GM18868 (cell line): ENCODE results near the gene RAB17.
A peak's percentile ranks its signal among the peaks of the same experiment; 100 is the strongest.

Source experiments
- ATAC-seq: cut with Tn5 transposase; IDR thresholded peaks from one replicate; pipeline ENCODE4 v1.9.1; 2021; ENCODE audit warnings: mild to moderate bottlenecking, moderate library complexity; ENCODE audit not compliant: unreplicated experiment

The RAB17 gene

DNA sequence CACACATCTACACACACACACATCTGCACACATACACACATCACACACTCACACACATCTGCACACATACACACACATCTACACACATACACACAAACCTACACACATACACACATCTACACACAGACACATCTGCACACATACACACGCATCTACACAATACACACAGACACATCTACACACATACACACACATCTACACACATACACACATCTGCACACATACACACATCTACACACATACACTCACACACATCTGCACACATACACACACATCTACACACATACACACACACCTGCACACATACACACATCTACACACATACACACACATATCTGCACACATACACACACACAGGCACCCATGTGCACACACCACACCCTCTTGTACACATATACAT is 24.6 kb downstream of the RAB17 start:
- ATAC-seq: no peak

DNA sequence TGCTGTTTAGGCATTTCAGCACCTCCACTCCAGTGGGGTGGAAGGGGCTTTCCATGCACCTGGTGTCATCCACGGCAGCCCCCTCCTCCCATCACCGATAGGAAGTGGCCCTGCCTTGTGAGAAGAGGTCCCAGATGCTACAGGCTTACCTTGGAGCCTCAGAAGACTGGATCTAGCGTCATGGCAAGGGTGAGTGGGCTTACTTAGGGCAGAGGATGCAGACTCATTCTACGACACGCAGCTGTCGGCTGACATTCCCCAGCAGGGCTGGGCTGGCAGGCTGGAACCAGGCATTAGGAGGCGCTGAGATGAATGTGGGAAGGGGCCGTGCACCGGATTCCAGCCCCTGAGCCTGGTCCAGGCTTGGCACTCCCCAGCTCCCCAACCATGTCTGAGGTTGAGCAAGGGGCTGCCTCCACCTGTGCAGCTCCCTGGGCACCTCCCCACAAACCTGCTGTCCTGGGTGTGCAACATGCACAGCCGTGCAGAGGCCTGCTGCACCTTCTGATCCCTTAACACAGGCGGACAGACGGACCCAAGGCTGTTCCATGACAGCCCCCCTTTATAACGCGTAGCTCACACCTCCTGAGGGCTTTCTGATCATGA is 25.9 kb downstream of the RAB17 start:
- no peak for ATAC-seq

DNA sequence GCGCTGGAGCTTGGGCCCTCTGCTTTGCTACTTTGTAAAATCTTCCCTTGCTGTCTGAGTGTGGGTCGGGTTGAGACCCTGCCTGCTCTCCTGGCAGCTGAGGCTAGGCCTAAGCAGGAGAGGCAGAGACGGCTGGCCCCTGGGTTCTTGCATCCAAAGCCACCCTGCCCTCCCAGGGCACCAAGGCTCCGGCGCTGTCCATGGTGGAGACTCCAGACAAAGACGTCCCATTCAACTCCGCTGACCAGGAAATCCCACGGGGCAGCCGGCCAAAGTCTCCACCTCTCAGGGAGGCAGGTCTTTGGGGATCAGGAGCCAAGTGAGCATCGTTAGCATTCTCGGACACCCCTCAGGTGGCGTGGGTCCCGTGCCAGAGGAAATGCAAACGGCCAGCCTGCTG is 26.7 kb downstream of the RAB17 start:
- no peak for ATAC-seq

DNA sequence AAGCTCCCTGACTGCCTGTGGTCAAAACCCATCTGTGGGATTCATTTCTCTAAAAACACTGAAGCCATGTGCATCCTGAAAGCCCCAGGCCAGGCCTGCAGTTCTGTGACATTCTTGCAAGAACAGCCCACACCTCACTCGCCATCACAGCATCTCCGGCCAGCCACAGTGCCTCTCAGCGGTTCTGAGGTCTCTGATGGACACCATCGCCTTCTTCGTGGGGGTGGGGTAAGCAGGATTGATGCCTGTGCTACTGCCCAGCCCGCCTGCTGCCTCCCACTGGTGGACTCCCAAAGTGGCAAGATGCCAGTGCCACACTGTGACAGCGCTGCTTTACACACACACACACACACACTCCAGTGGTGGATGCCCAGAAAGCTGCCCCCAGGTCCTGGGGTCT is 29.3 kb downstream of the RAB17 start:
- ATAC-seq: no peak

DNA sequence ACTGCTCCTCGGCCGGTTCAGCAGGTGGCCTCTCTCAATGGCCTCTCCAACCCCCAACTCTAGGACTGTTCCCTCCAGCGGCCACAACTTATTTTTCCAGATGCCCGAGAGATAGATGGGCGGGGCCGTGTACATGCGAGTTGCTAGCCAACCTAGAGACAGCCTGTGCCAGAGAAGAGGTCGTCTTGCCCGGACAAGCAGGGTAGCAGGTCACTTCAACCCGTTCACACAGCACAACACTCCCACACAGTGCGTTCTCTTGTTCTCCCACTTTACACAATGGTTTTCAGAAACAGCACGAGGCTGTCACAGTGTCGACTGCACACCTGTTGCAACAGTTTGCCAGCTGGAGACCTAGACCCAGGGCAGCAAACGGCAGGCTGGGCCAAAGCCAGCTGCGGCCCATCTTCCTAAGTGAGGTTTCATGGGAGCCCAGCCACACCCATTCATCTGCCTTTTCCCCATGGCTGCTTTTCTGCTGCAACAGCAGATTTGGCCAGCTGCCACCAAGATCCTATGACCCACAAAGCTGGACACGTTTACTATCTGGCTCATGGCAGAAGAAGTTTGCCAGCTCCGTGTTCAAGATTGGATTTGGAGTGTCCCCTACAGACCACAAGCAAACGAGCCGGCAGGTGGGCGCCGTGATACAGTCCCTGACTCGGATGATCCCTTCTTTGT is 31.4 kb downstream of the RAB17 start:
- no peak for ATAC-seq

DNA sequence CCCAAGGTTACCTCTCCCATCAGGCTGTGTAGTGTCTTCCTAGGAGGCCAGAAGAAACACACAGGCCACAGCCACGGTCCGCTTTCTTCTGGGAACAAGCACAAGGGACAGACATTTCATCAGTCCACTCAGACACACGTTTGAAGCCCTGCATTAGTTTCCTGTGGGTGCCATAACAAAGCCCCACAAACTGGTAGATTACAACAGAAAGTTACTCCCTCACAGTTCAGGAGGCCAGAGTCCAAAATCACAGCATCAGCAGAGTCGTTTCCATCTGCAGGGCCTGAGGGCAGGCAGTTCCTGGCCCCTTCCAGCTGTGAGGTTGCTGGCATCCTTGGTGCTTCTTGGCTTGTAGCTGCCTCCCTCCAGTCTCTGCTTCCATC is 32.9 kb downstream of the RAB17 start:
- peak; percentile 23 for ATAC-seq

DNA sequence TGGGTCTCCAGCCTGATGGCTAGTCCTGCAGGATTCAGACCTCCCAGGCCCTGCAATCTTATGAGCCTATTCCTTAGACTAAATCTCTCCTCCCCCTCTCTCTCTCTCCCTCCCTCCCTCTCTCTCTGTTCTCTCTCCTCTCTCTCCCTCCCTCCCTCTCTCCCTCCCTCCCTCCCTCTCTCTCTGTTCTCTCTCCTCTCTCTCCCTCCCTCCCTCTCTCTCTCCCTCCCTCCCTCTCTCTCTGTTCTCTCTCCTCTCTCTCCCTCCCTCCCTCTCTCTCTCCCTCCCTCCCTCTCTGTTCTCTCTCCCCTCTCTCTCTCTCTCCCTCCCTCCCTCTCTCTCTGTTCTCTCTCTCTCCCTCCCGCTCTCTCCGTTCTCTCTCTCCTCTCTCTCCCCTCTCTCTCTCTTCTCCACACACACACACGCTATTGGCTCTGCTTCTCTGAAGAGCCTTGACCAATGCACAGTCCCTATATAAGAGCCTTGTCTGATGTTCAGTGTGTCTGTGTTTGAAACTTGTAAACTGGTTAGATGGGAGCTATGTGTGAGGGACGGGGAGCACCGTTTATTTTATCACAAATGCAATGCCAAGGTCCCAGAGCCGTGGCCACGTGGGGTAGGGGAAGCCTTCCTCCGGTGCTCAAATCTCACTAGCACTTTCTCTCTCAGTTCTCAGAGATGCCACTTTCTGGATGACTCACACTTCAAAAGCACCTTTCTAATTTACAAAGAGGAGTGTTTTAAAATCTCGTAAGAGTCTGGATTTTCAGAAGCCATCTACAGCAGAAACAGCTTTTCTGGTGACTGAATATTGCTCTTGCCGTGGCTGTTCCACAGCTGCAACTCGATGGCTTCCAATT is 33.5 kb downstream of the RAB17 start:
- peak; percentile 96 for ATAC-seq

DNA sequence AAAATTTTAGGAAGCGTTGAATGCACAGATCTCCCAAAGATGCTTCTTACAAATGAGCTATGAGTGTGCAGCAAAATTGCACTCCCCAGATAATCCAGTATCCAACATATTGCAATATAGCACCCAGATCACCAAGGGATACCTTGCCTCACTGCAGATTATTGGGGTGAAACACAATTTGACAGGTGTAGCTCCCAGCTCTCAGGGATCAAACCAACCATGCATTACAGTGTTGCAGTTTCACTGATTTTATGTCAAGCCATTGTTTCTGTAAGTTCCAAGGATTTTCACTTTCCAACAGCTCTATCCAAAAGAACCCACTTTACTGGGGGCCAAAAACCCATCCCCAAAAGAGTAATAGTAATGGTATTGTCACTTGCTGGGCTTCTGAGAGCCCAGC is 35.0 kb downstream of the RAB17 start:
- ATAC-seq: no peak

DNA sequence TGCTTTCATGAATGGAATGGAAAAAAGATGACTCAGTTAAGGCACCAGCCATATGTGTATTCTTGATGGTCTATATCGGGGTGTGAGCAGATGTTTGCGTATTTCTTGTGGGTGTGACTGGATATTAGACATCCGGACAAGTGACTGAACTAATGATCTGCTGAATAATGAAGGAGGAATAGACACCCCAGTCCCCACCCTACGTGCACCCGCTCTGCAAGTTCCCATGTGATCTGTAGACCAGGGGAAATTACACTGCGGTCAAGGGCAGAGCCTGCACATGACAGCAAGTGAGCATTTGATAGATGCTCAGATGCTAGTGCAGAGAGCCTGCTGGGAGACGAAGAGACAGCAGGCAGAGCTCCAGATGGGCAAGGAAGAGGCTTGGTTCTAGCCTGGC is 36.6 kb downstream of the RAB17 start:
- ATAC-seq: no peak

DNA sequence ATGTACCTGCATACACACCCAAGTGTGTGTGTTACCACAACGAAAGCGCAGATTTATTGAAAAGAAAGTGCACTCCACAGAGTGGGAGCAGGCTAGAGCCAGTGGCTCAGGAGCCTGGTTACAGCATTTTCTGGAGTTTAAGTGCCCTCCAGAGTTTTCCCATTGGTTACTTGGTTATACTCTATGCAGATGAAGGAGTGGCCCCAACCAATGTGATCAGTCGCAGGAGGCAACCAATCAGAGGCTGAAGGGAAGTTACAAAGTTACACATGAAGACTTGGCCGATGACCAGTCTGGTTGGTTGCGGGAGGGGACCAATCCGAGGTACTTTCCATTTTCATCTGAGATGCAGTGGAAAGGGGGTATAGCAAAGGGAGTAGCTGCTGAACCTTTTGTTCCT is 37.6 kb downstream of the RAB17 start:
- no peak for ATAC-seq

DNA sequence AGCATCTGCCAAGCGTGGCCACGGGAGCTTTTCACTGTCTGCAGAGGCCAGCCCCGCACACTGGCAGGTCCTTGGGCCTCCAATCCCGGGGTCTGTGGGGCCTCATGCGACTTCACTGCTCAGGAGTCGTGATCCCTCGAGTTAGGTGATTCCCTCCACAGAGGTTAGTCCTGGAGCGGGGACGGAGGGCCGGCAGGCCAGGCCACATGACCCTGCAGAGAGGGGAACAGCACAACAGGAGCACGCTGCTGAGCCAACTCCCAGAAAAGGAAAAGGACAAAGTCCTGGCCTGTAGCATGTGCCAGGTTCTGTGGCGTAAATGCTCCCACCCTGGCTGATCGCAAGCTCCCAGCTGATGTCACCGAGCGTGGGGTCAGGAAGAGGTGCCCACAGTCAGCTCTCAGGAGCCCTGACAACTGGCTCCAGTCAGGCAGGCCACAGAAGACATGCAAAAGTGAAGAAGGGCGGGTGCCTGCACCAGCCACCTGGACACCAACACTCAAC is 39.4 kb downstream of the RAB17 start:
- no peak for ATAC-seq

DNA sequence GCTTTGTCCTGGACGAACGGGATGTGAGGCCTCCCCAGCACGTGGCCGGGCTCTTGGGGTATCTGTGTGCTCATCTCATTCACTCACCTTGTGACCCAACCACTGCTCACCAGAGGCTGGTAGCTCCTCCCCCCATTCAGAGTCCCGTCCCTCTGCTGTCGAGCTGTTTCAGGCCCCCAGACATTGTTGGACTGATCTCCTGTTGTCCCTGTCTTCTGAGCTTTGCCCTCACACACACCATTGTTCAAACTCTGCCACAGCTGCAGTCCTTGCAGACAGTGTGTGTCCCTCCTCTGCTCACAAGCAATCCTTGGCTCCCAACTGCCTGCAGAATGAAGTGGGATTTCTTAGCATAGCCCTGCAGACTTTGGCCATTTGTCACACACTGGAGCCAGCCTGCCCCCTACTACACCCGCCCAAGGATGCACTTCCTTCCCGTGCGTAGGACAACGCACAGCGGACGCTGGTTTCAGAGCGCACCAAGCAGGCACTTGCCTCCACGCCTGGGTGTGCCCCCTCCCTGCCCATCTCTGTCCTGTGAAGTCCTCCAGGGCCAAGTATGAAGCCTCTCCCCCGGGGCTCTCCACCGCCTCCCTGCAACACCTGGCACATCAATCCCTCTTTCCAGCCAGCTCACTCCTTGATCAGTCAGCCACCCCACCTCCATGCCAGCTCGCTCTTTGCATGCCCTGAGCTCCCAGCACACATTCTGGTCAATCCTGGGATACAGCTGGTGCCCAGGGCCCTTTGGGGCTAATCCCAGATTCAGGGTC is 40.7 kb downstream of the RAB17 start:
- ATAC-seq: no peak

DNA sequence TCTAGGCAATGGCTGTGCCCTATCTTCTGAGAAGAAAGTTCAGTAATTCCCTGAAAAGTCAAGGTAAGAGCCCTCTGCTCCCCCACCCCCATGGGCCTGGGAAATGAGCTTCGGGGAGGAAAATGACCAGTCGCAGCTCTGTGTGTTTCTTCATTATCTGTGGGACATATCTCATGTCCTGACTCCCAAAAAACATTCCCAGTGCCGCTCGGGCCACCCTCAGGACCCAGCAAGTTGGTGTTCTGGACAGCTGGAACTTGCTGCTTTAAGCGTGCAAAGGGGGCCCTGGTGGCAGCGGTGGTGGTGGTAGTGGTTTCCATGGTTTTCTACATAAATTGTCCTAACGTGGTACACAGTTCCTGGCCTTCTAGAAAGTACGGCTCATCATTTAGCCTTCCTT is 41.3 kb downstream of the RAB17 start:
- ATAC-seq: no peak

DNA sequence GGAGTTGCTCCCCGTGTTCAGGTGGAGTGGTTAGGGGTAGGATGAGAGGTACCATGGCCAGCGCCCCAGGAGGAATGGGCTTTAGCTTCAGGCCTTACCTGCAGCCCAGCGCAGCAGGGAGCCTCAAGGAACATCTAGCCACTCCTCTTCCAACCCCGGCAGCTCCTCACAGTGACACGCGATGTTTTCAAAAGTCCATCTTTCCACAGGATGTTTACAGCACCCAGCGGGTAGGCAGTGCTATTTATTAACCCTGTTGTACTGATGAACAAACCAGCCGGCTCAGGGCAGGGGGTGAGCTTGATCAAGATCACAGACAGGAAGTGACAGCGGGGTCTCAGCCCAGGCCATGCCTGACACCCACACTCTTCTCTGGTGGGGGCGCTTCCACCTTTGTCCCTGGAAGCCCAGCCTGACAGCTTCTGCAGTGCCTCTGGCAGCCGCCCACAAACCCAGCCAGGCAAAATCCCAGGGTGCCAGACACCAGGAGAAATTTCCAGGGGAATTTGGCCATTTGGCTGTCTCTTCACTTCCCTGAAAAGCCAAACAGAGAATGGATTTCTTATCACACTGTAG is 42.6 kb downstream of the RAB17 start:
- ATAC-seq: no peak

DNA sequence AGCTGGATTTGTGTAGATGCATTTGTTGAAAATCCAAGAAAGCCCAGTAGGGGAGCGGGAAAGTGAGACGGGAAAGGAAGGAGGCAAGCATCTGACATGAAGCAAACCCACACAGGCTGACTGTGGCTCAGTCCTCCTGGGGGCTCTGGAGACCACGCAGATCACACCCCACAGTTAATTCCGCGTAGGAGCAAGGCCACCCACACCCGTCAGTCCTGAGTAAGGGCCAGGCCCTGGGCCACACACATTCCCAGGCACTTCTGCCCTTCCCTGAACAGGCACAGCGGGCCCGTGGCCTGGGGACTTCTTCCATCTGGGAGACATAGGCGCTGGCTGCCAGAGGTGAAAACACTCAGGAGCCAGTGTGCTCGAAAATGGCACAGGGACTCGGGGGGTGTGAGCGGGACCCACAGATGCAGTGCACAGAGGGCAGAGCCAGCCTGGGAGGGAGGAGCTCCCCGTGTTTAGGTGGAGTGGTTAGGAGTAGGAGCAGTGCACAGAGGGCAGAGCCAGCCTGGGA is 43.6 kb downstream of the RAB17 start:
- ATAC-seq: no peak

DNA sequence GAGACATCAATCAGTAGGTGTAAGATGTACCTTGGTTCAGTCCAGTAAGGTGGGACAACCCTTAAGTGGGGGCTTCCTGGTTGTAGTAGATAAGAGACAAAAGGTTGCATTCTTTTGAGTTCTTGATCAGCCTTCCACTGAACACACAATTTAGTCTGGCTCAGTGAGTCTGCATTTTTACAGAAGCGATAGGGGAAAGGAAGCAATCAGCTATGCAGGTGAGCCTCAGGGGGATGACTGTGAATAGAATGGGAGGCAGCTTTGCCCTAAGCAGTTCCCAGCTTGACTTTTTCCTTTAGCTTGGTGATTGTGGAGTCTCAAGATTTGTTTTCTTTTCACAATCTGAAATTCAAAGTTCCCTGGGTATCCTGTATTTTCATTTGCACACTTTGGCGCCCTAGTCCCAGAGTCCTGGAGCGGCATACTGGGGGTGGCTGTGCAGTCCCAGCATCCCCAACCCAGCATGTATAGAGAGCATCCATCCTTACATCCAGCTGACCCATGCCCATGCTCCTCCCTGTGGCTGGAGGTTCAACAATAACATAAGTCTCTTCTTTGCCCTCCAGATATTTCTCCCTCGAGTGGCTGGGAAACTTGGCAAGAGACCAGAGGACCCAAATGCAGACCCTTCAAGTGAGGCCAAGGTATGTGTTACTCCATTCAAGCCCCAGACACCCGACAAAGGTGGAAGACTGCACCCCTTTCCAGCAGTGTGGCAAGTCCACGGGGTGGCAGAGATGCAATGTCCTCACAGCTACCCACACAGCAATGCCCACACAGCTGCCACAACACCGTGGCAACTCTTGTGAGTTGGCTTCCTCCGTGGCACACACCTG is 44.3 kb downstream of the RAB17 start:
- no peak for ATAC-seq

DNA sequence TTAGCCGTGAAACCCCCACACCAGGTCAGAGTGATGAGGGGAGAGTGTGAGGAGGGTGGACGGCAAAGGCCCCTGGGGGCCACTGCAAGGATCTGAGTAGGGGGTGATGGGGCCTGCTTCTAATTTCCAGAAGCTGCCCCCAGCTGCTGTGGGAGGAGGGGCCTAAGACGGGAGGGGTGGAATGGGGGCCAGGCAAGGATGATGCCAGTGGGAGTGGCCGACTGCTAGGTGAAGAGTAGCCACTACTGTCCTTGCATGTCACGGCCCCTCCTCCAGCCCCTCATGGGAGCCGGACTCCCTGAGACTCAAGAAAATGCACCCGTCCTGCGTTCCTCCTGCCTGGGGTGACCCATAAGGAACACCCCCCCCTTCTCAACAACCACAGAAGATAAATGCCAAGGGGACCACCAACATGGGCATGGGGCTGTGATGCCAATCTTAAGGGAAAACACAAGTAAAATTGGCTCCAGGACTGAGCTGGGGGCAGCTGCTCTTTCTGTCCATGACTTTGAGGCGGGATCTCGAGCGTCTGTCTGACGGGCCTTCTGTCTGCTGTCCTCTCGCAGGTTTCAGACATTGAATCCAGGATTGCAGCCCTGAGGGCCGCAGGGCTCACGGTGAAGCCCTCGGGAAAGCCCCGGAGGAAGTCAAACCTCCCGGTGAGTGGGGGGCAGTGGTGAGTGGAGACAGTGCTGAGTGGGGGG is 48.4 kb downstream of the RAB17 start:
- no peak for ATAC-seq

DNA sequence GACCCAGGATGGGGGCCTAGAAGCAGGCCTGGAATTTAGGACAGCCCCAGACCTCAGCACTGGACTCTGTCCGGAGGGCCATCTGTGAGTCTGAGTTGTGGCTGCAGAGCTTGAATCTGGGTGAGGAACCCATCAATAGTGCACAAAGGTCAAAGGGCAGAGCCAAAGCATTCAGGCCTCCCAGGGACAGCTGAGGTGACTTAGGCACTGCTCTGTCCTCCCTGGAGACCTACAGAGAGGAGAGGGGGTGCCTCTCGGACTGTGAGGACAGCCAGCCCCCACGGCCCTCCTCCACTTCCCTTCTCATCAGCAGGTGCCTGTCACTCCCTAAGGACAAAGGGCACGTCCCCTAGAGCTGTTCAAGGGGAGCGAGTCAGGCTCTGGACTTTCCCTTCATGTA is 49.3 kb downstream of the RAB17 start:
- ATAC-seq: no peak

DNA sequence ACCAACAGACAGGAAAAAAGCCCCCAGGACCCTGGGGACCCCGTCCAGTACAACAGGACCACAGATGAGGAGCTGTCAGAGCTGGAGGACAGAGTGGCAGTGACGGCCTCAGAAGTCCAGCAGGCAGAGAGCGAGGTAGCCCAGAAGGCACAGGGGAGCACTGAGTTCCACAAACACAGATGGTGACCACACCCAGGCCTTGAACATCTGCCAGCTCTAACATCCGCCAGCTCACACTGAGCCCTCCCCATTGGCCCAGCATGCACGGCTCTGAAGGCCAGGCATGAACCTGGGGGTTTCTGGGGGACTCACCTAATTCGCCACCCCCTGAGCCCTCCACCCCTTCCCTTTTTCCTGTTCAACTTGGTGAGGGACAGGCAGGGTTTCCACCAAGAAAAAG is 49.7 kb downstream of the RAB17 start:
- ATAC-seq: peak; percentile 62
